ENCODE data around the gene ACTL8.
"Not testable (repeated sequence)": the region's sequence is repeated elsewhere in the genome, so short reads cannot be mapped to it uniquely, and the experiment has no call there.

ACTL8 gene

GRCh38 chr1:17732475-17732874, 22.7 kb upstream of the ACTL8 start:
- no peak for DNase-seq
- in situ Hi-C loops (cut with MboI; ENCODE audit: low pct_unique_long_range_greater_than_20kb, low sequenced_read_pairs): no loop called here

- DNase-seq: no peak
Measured at GRCh38 chr1:17733661-17734060, 21.5 kb upstream of the ACTL8 start.

DNA sequence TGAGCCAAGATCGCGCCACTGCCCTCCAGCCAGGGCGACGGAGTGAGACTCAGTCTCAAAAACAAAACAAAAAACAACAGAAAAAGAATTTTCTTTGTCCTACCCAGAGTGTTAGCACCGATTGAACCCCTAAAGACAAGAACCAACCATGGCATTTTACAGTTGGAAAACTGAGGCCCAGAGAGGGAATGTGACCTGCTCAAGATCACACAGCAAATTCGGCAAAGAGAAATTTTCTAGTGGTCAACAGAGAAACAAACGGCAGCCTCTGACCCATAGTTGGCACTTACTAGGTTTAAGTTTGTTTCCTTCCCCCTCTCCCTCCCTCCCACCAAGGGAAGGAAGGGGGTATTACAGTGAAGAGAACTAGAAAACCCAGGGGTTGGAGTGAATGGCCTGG, 20.5 kb upstream of the ACTL8 start:
- in situ Hi-C loops (cut with MboI; ENCODE audit: low pct_unique_long_range_greater_than_20kb, low sequenced_read_pairs): no loop called here

More at GRCh38 chr1:17733661-17734060, 21.5 kb upstream of the ACTL8 start:
- in situ Hi-C loops (cut with MboI; ENCODE audit: low pct_unique_long_range_greater_than_20kb, low sequenced_read_pairs): no loop called here

GRCh38 chr1:17735348-17735747, 19.8 kb upstream of the ACTL8 start:
- in situ Hi-C loops (cut with MboI; ENCODE audit: low pct_unique_long_range_greater_than_20kb, low sequenced_read_pairs): no loop called here

More for the DNA sequence above, 20.5 kb upstream of the ACTL8 start:
- no peak for DNase-seq

DNA sequence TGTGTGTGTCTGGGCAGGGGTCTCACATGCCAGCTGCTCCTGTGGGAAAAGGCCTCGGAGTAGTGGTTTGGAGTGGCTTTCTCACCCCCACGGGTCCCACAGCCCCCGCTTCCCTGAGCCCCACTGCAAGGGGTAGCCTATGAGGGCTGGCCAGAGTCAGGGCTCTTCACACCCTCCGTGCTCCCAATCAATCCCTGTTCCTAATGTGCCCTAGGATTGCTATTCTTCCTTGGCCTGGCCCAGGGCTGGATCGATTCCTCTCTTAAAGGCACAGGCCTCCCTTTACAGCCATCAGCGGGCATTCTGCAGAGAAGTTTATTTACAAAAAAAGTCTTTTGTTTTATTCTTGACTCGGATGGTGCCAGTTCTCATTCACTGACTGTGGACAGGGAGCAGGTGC, 19.3 kb upstream of the ACTL8 start:
- in situ Hi-C loops (cut with MboI; ENCODE audit: low pct_unique_long_range_greater_than_20kb, low sequenced_read_pairs): no loop called here
- DNase-seq: no peak

More at GRCh38 chr1:17735348-17735747, 19.8 kb upstream of the ACTL8 start:
- DNase-seq: no peak

- in situ Hi-C loops (cut with MboI; ENCODE audit: low pct_unique_long_range_greater_than_20kb, low sequenced_read_pairs): no loop called here
- no peak for DNase-seq
Measured at GRCh38 chr1:17736625-17737024, 18.5 kb upstream of the ACTL8 start.

GRCh38 chr1:17739050-17739449, 16.1 kb upstream of the ACTL8 start:
- DNase-seq: no peak
- in situ Hi-C loops (cut with MboI; ENCODE audit: low pct_unique_long_range_greater_than_20kb, low sequenced_read_pairs): no loop called here

DNA sequence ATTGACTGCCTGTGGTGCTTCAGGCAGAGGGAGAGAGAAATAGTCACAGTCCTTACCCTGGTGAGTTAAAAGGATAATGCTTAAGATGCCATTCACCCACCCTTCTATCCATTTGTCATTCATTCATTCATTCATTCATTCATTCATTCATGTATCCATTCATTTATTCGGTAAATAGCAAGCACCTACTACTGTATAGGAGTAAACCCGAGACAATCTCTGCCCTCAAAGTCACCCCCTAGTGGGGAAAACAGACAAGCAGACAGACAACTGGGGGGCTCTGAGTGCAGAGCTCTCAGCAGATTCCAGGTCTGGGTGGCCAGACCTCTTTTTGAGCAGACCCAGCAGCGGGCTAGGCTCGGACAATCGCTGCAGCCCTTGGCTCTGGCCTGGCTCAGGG, 14.1 kb upstream of the ACTL8 start:
- in situ Hi-C loops (cut with MboI; ENCODE audit: low pct_unique_long_range_greater_than_20kb, low sequenced_read_pairs): no loop called here
- DNase-seq: no peak

GRCh38 chr1:17742583-17742982, 12.6 kb upstream of the ACTL8 start:
- no peak for DNase-seq
- in situ Hi-C loops (cut with MboI; ENCODE audit: low pct_unique_long_range_greater_than_20kb, low sequenced_read_pairs): no loop called here

GRCh38 chr1:17743008-17743647, 12.0 kb upstream of the ACTL8 start:
- DNase-seq: no peak
- in situ Hi-C loops (cut with MboI; ENCODE audit: low pct_unique_long_range_greater_than_20kb, low sequenced_read_pairs): no loop called here

DNA sequence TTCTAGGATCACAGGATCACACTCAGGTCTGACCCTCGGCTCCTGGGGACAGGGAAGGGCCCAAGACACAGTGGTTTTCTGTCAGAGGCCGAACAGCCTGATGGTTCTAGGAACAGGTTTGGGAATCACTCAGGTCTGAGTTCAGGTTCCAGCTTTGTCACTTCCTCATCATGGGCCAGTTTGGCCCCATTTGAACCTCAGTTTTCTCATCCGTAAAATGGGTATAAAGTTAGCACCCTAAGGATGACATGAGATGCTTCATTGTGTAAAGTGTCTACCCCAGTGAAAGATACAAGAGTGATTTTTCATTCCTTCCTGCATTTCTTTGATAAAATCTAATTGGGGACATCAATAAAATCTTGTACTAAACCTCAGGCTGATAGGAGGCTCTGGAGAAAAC, 11.2 kb upstream of the ACTL8 start:
- in situ Hi-C loops (cut with MboI; ENCODE audit: low pct_unique_long_range_greater_than_20kb, low sequenced_read_pairs): no loop called here
- DNase-seq: no peak

DNA sequence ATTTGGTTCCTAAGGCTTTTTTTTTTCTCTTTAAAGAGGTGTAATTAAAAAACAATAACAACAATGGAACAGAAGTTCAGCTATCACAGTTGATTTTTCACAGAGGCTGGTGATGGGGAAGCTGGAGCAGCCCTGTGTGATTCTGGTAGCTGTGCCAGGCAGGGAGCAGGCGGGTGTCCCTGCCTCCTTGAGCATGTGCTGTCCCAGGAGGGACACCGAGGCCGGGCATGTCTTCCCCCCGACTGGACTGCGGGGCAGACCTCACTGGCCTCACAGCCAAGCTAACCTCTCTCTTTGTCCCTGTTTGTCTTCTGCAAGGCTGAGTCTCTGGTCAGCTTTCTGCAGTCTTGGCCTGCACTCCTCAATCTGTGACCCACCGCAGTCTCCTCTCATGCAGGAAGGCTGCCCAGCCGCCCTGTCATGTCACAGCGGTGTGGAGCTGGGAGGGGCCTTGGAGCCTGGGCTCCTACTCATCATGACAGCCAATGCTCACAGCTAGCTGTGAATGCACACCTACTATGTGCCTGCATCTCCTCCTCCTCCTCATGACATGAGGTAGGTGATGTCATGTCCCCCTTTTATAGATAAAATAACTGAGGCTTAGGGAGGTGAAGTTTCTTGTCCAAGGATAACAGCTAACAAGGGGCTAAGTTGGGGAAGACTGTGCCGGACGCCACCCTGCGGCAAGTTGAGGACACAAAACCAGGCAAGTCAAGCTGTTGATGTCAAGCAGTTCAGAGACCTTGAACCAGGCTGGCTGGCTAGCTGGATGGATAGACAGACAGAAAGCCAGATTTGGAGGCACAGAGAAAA, 10.3 kb upstream of the ACTL8 start:
- in situ Hi-C loops (cut with MboI; ENCODE audit: low pct_unique_long_range_greater_than_20kb, low sequenced_read_pairs): no loop called here
- DNase-seq: no peak

DNA sequence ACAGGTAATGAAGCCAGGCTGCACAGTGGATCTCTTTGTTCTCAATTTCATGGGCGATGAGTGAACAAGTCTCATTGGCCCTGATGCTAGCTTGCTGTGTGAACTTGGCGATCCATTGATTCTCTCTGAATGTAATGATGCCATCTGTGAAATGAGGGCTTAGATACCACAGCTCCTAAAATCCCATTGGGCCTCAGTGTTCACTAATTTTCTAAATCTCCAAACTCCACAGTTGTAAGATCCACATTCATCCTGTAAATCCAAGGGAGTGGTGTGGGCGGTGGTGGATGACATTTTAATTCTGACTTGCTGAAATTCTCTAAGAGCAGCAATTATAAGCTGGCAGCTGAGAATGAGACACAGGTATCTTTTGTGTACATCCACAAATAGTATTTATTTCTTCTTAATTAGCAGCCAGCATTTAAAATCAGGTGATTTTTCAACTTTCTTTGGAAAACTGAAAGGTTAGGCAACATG, 9.6 kb upstream of the ACTL8 start:
- in situ Hi-C loops (cut with MboI; ENCODE audit: low pct_unique_long_range_greater_than_20kb, low sequenced_read_pairs): no loop called here
- DNase-seq: no peak

DNA sequence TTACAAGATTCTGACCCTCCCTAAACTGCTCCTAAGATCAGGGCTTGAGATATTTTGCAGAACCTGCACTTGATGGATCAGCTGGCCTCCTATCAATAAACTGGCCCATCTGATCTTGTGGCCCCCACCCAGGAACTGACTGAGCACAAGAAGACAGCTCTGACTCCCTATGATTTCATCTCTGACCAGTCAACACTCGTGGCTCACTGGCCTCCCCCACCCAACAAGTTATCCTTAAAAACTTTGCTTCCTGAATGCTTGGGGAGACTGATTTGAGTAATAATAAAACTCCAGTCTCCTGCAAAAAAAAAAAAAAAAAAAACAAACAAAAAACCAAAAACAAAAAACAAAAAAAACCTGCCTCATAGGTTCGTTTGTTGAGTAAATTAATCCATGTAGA, 8.9 kb upstream of the ACTL8 start:
- DNase-seq; in situ Hi-C loops (cut with MboI; ENCODE audit: low pct_unique_long_range_greater_than_20kb, low sequenced_read_pairs): not testable (repeated sequence)

DNA sequence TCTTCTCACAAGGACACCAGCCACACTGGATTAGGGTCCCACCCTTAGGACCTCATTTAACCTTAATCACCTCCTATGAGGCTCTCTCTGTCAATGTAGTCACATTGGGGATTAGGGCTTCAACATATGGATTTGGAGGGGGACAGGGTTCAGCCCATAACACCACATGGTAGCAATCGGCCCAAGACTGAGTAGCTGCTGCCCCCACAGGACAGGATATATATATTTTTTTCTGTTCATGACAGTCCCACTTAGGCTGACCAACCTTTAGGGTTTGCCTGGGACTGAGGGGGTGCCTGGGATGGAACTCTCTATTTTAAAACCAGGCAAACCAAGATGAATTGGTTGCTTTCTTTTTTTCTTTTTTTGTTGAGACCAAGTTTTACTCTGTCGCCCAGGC, 8.2 kb upstream of the ACTL8 start:
- in situ Hi-C loops (cut with MboI; ENCODE audit: low pct_unique_long_range_greater_than_20kb, low sequenced_read_pairs): no loop called here
- no peak for DNase-seq

DNA sequence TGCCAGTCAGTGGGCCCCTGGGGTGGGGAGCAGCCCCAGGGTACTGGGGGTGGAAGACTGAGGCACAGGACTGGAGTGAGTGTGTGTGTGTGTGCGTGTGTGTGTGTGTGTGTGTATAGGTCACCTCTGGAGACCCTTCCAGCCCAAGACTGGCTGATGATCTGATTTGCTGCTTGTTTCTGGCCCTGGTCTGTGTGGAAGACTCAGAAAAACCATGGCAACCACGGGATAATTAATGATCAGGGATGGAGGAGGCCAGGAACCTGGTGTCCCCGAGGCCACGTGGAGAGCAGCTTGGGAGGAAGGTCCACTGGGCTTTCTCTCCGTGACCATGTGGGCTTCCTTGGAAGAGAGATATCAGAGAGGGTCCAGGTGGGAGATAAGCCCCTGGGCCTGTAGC, 4.8 kb upstream of the ACTL8 start:
- no peak for DNase-seq
- in situ Hi-C loops (cut with MboI; ENCODE audit: low pct_unique_long_range_greater_than_20kb, low sequenced_read_pairs): no loop called here

DNA sequence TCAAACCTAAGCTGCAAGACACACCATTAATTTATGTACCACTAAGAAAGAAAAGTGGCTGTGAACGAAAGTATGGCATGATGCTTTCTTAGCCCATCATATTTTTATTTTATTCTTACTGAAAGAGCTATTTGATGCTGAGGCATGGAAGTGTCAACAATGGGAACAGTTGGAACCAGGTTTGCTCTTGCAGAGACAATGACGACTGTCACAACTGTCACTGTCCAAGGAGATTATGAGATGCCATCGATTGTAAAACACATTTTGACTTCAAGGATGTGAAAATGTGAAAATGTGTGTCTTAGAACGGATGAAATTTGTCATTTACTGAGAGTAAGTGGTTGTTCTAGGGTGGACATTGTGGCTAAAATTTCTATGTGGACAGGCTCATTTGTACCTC, 2.8 kb upstream of the ACTL8 start:
- DNase-seq: no peak
- in situ Hi-C loops (cut with MboI; ENCODE audit: low pct_unique_long_range_greater_than_20kb, low sequenced_read_pairs): no loop called here

DNA sequence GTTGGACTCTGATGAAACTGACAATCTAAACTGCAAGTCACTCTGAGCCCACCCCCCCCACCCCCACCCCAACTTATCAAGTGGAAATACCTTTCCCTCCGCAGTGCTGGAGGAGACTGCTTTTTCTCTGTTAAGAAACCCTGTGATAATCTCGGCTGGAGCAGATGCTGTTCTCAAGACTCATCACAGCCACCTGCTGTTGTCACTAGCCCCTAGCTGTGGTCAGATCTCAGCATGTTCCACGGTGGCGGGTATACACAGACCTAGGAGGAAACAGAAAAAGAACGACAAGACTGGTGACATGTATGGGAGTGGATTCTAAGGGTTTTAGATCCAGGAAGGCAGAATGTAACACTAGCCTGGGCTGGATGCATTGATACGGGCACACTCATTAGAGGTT, 2.3 kb downstream of the ACTL8 start:
- in situ Hi-C loops (cut with MboI; ENCODE audit: low pct_unique_long_range_greater_than_20kb, low sequenced_read_pairs): no loop called here
- no peak for DNase-seq

DNA sequence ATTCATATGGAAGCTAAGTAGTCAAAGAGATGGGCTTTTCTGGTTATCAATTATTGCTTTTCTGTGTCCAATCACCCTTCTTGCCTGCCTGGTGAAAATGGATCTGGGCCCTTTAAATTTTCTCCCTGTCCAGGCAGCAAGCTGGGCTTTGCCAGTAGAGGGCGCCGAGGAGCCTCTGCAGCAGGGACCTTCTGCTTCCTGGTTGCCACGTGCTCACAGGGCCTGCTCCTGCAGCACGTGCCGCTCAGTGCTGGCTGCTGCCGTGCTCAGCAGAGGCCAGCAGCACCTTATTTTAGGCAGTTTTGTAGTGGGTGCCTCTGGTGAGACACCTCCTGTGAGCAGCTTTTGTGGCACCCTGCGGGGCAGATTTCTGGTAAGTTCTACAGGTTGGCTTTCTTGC, 4.0 kb downstream of the ACTL8 start:
- in situ Hi-C loops (cut with MboI; ENCODE audit: low pct_unique_long_range_greater_than_20kb, low sequenced_read_pairs): no loop called here
- DNase-seq: peak; percentile 25

DNA sequence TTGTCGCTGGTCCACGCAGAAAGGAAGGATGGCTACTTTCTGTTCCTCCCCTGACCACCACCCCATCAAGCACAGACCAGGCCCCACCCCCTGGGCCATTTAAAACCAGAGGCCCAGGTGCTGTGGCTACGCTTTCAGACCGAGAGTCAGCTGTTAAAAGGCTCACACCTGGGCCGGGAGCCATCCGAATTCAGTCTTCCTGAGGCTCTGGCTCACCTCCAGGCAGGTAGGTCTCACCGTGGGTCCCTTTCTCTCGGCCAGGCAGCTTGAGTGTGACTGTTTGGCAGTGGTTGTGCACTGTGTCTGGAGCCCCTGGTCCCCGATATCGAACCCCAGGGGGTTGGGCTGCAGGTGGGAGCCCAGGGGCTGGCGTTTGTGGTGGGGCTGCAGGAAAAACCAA, 7.2 kb downstream of the ACTL8 start:
- no peak for DNase-seq
- in situ Hi-C loops (cut with MboI; ENCODE audit: low pct_unique_long_range_greater_than_20kb, low sequenced_read_pairs): no loop called here

DNA sequence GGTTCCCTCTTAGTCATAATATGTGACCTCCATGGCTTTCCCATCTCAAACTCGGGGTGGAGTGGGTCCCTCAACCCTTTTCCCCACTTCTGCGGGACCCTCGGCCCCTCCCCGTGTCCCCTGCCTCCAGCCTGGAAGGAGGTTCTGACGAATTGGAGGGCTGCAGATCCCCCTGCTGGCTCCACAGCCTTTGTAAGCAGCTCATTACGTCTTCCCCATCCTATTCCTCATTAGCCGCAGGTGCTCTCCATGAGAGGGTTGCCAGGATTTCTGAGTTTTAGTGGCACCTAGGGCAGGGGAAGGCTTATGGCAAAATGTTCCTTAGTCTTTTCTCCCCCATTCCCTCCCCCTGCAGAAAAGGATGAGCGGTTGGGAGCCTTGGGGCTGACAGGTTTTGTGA, 8.3 kb downstream of the ACTL8 start:
- in situ Hi-C loops (cut with MboI; ENCODE audit: low pct_unique_long_range_greater_than_20kb, low sequenced_read_pairs): no loop called here
- no peak for DNase-seq
